AG08395 (cell line): Measurements from ENCODE around the gene PVR.
A peak's percentile ranks its signal among the peaks of the same experiment; 100 is the strongest.
"Not testable (repeated sequence)": the region's sequence is repeated elsewhere in the genome, so short reads cannot be mapped to it uniquely, and the experiment has no call there.

Experiments
- DNase-seq: peaks from one replicate; pipeline ENCODE4 v3.0.0; 2012; ENCODE audit warnings: mixed read lengths, low spot score

PVR gene

GRCh38 chr19:44645407-44646048, 1.8 kb downstream of the PVR start:
- no peak for DNase-seq

- no peak for DNase-seq
Measured at GRCh38 chr19:44646049-44646416, 2.3 kb downstream of the PVR start.

GRCh38 chr19:44647144-44647543, 3.4 kb downstream of the PVR start:
- DNase-seq: no peak

- DNase-seq: peak; percentile 72
Measured at GRCh38 chr19:44648631-44649251, 5.0 kb downstream of the PVR start.

GRCh38 chr19:44649578-44650145, 6.0 kb downstream of the PVR start:
- no peak for DNase-seq

GRCh38 chr19:44653343-44653742, 9.6 kb downstream of the PVR start:
- no peak for DNase-seq

GRCh38 chr19:44653977-44654774, 10.5 kb downstream of the PVR start:
- DNase-seq: peak; percentile 52

GRCh38 chr19:44657211-44657921, 13.7 kb downstream of the PVR start:
- DNase-seq: peak; percentile 78

- DNase-seq: no peak
Measured at GRCh38 chr19:44658069-44658733, 14.5 kb downstream of the PVR start.

GRCh38 chr19:44660081-44660480, 16.4 kb downstream of the PVR start:
- DNase-seq: no peak

GRCh38 chr19:44661205-44661604, 17.5 kb downstream of the PVR start:
- no peak for DNase-seq

GRCh38 chr19:44661904-44662303, 18.2 kb downstream of the PVR start:
- DNase-seq: no peak

GRCh38 chr19:44662691-44663385, 19.1 kb downstream of the PVR start:
- peak; percentile 66 for DNase-seq

GRCh38 chr19:44663996-44664395, 20.3 kb downstream of the PVR start:
- DNase-seq: no peak

- DNase-seq: no peak
Measured at GRCh38 chr19:44664976-44665375, 21.3 kb downstream of the PVR start.

- no peak for DNase-seq
Measured at GRCh38 chr19:44666852-44667556, 23.3 kb downstream of the PVR start.

GRCh38 chr19:44668985-44669764, 25.5 kb downstream of the PVR start:
- no peak for DNase-seq

- not testable (repeated sequence) for DNase-seq
Measured at GRCh38 chr19:44670027-44670426, 26.3 kb downstream of the PVR start.

GRCh38 chr19:44671400-44671799, 27.7 kb downstream of the PVR start, which contains the start of gene CEACAM19:
TSS of gene CEACAM19 (plus strand) at chr19:44671482. CDS start at chr19:44671932, 450 bp downstream.
- no peak for DNase-seq
